PC-9 (cell line): ENCODE results near the gene ALOX12. TPM values are rescaled to one million over a fixed set of nuclear protein-coding genes. Genes with fewer than 3 reads are reported as not detected.
"Not testable (repeated sequence)": the region's sequence is repeated elsewhere in the genome, so short reads cannot be mapped to it uniquely, and the experiment has no call there.

Experiments
- BruUV-seq: library from RNA; stranded (reverse); fragments of 400-500 nt; replicated peaks from 2 replicates; lab custom pipeline; 2021; lab: Mats Ljungman, UMichigan
- CTCF ChIA-PET: fragments of 300-600 bp; sonication (Branson Sonifier 250); formaldehyde crosslinking; loops from one replicate; lab custom pipeline; 2022; ENCODE audit warnings: antibody characterized with exemption; lab: Charles Lee
- POLR2A ChIA-PET: fragments of 300-600 bp; sonication (Branson Sonifier 250); formaldehyde crosslinking; loops from one replicate; lab custom pipeline; 2022; ENCODE audit warnings: antibody characterized with exemption; ENCODE audit not compliant: unreplicated experiment; lab: Charles Lee
- DNase-seq, 2 experiments: peaks; one replicate each; pipeline versions ENCODE4 v3.0.0 to v3.0.0-alpha.2; 2015 to 2022; ENCODE audit warnings: mixed read lengths in 1 of 2
- H2AFZ ChIP-seq: fragments of 200-600 bp; sonication (generic); 2 replicates; pipeline ENCODE4 v1.8.1; 2017; ENCODE audit warnings: antibody characterized with exemption
- H3F3A ChIP-seq: fragments of 200-600 bp; sonication (generic); 2 replicates; pipeline ENCODE4 v1.8.1; 2017; ENCODE audit warnings: antibody characterized with exemption, mild to moderate bottlenecking, low read depth; ENCODE audit not compliant: insufficient read depth
- H3K27ac ChIP-seq: fragments of 200-600 bp; sonication (generic); 2 replicates; pipeline ENCODE4 v1.6.1; 2016; ENCODE audit warnings: mixed run types
- H3K27me3 ChIP-seq: fragments of 200-600 bp; sonication (generic); 2 replicates; pipeline ENCODE4 v1.6.1; 2016; ENCODE audit warnings: low read depth, mixed run types; ENCODE audit not compliant: insufficient read depth
- H3K36me3 ChIP-seq: fragments of 200-600 bp; sonication (generic); 2 replicates; pipeline ENCODE4 v1.6.1; 2016; ENCODE audit warnings: low read depth, mixed run types
- H3K4me1 ChIP-seq: fragments of 200-600 bp; sonication (generic); replicated peaks from 2 replicates; pipeline ENCODE4 v1.6.1; 2016; ENCODE audit warnings: mixed run types; ENCODE audit not compliant: insufficient read depth
- H3K4me2 ChIP-seq: fragments of 200-600 bp; sonication (generic); 2 replicates; pipeline ENCODE4 v1.6.1; 2017; ENCODE audit warnings: mixed run types
- H3K4me3 ChIP-seq: fragments of 200-600 bp; sonication (generic); 2 replicates; pipeline ENCODE4 v1.6.1; 2016; ENCODE audit warnings: mixed run types
- H3K79me2 ChIP-seq: fragments of 200-600 bp; sonication (generic); 2 replicates; pipeline ENCODE4 v1.6.1; 2017; ENCODE audit warnings: low read depth, mixed run types
- H3K9me2 ChIP-seq: fragments of 200-600 bp; sonication (generic); 2 replicates; pipeline ENCODE4 v1.8.1; 2017; ENCODE audit warnings: mild to moderate bottlenecking; ENCODE audit not compliant: insufficient read depth
- H3K9me3 ChIP-seq: fragments of 200-600 bp; sonication (generic); 2 replicates; pipeline ENCODE4 v1.8.1; 2016; ENCODE audit warnings: low read depth; ENCODE audit not compliant: insufficient read depth
- H4K20me1 ChIP-seq: fragments of 200-600 bp; sonication (generic); 2 replicates; pipeline ENCODE4 v1.8.1; 2017; ENCODE audit not compliant: insufficient read depth
- CTCF ChIP-seq: fragments of 200-600 bp; sonication (generic); conservative IDR thresholded peaks from 2 replicates; pipeline ENCODE4 v1.6.1; 2017; ENCODE audit warnings: mixed run types, antibody characterized with exemption, mild to moderate bottlenecking, moderate library complexity
- EZH2 ChIP-seq: fragments of 200-600 bp; sonication (generic); IDR thresholded peaks from 2 replicates; pipeline ENCODE4 v1.8.0; 2017; ENCODE audit warnings: antibody characterized with exemption, low read depth
- intact Hi-C: fragments of 100-400 bp; cut with micrococcal nuclease; formaldehyde crosslinking; loops from one replicate; pipeline ENCODE4 v1.10.0; 2022; ENCODE audit not compliant: unreplicated experiment
- total RNA-seq: library from RNA; stranded (reverse); gene quantifications from 2 replicates; pipeline ENCODE4 v1.2.3, GENCODE V29; 2021

Gene ALOX12
- total RNA-seq, 1 experiment from 2014 or later, result not detected

GRCh38 chr17:7047566-7047965 lies 51.7 kb downstream of the ALOX12 start:
- DNase-seq, result no peak
- Histone ChIP-seq H3K4me3 (peak overlapping the region; percentile 55), H3K4me2 (peak overlapping the region; percentile 81)

GRCh38 chr17:7048968-7049367 lies 53.1 kb downstream of the ALOX12 start:
- H3K9me2 ChIP-seq, result no peaks in the 10 kb centered on the region
- CTCF ChIA-PET, result no interaction called here
- H3K4me1 ChIP-seq, result peaks cover 48% of the 10 kb centered on the region
- no peak overlapping the region for H3K27ac ChIP-seq
- H3K4me3 ChIP-seq, result no peak overlapping the region
- POLR2A ChIA-PET, result no interaction called here
- no peaks in the 10 kb centered on the region for H3K79me2 ChIP-seq
- no peaks in the 10 kb centered on the region for H3K27me3 ChIP-seq
- no peak overlapping the region for H2AFZ ChIP-seq
- no peak overlapping the region for H3K4me2 ChIP-seq
- TF ChIP-seq EZH2 (no peak), CTCF (no peak)
- H3K9me3 ChIP-seq, result no peaks in the 10 kb centered on the region
- DNase-seq, result no peak
- BruUV-seq, result no TSS peak
- H3F3A ChIP-seq, result peaks cover 31% of the 10 kb centered on the region
- no peaks in the 10 kb centered on the region for H3K36me3 ChIP-seq
- H4K20me1 ChIP-seq, result no peaks in the 10 kb centered on the region
- intact Hi-C loops, result loop anchor here (5.0 to 10.0 kb wide), 3 partner anchors 536 to 993 kb away; partner anchors contain the start of genes MPDU1, TP53 and WRAP53

More at GRCh38 chr17:7047566-7047965, 51.7 kb downstream of the ALOX12 start:
- Histone ChIP-seq H4K20me1 (no peaks in the 10 kb centered on the region), H3K9me2 (no peaks in the 10 kb centered on the region), H3K27ac (no peak overlapping the region), H3K27me3 (no peaks in the 10 kb centered on the region), H3K36me3 (no peaks in the 10 kb centered on the region), H3K79me2 (no peaks in the 10 kb centered on the region), H3K9me3 (no peaks in the 10 kb centered on the region), H2AFZ (no peak overlapping the region), H3K4me1 (peaks cover 48% of the 10 kb centered on the region), H3F3A (peaks cover 31% of the 10 kb centered on the region)
- ChIA-PET CTCF (interaction anchor here (0.6 to 0.7 kb wide), 2 partner anchors 8 to 357 kb away, joined by 3 to 6 read pairs; no protein-coding TSS in a partner anchor), POLR2A (no interaction called here)
- intact Hi-C loops, result loop anchor here (2.0 to 10.0 kb wide), 4 partner anchors 167 to 995 kb away; partner anchors contain the start of genes MPDU1, TP53 and WRAP53
- TF ChIP-seq CTCF (no peak), EZH2 (no peak)
- BruUV-seq, result no TSS peak

GRCh38 chr17:7050583-7050982 lies 54.7 kb downstream of the ALOX12 start:
- H3K27ac ChIP-seq, POLR2A ChIA-PET, DNase-seq, H4K20me1 ChIP-seq, H3K79me2 ChIP-seq, BruUV-seq, H3K9me3 ChIP-seq, H3K36me3 ChIP-seq, H2AFZ ChIP-seq, H3K4me2 ChIP-seq, H3K27me3 ChIP-seq, H3K4me3 ChIP-seq, H3K9me2 ChIP-seq, intact Hi-C loops: not testable (repeated sequence)
- peaks cover 21% of the 10 kb centered on the region for H3F3A ChIP-seq
- H3K4me1 ChIP-seq, result peaks cover 37% of the 10 kb centered on the region
- CTCF ChIA-PET, result interaction anchor here (0.5 kb wide), 1 partner anchor 544 kb away, joined by 4 read pairs; no protein-coding TSS in a partner anchor
